Lung microvascular endothelial cell (primary cell): ENCODE results near the gene GBX2. TPM values are rescaled to one million over a fixed set of nuclear protein-coding genes. Genes with fewer than 3 reads are reported as not detected.

ENCODE experiments used
- DNase-seq, 2 donors: peaks; one replicate each; pipeline versions ENCODE4 v3.0.0 to v3.0.0-alpha.2; 2010; ENCODE audit warnings: low read depth in 2 of 2
- total RNA-seq: library from RNA; depleted of rRNA; stranded (reverse); fragments of >200 nt; gene quantifications from 2 replicates; pipeline ENCODE4 v1.2.1, GENCODE V29; 2014

The GBX2 gene
- total RNA-seq, 1 donor from 2014 or later: under 0.01 TPM

GRCh38 chr2:236169151-236169721 is 1.1 kb upstream of the GBX2 start:
- no peak for DNase-seq

- peak; percentile 72 to 84 for DNase-seq
Observed at GRCh38 chr2:236167297-236168109, 683 bp downstream of the GBX2 start.

- DNase-seq: no peak
Observed at GRCh38 chr2:236166796-236167296, 1.3 kb downstream of the GBX2 start.

- no peak for DNase-seq
Observed at GRCh38 chr2:236165842-236166795, 2.1 kb downstream of the GBX2 start.

GRCh38 chr2:236164925-236165841 is 3.0 kb downstream of the GBX2 start:
- DNase-seq: no peak

- peak; percentile 44 to 62 for DNase-seq
Observed at GRCh38 chr2:236164201-236164924, 3.8 kb downstream of the GBX2 start.

- no peak for DNase-seq
Observed at GRCh38 chr2:236163471-236164200, 4.5 kb downstream of the GBX2 start.

- peak in 1 of 2 donors; percentile 25 for DNase-seq
Observed at GRCh38 chr2:236162882-236163470, 5.2 kb downstream of the GBX2 start.

GRCh38 chr2:236162031-236162845 is 5.9 kb downstream of the GBX2 start:
- no peak for DNase-seq

- no peak for DNase-seq
Observed at GRCh38 chr2:236161531-236161930, 6.7 kb downstream of the GBX2 start.

- DNase-seq: no peak
Observed at GRCh38 chr2:236161082-236161462, 7.1 kb downstream of the GBX2 start.

GRCh38 chr2:236160366-236161081 is 7.7 kb downstream of the GBX2 start:
- no peak for DNase-seq

- no peak for DNase-seq
Observed at GRCh38 chr2:236159778-236160170, 8.4 kb downstream of the GBX2 start.

- DNase-seq: no peak
Observed at GRCh38 chr2:236158969-236159777, 9.0 kb downstream of the GBX2 start.

GRCh38 chr2:236157815-236158498 is 10.2 kb downstream of the GBX2 start:
- no peak for DNase-seq

GRCh38 chr2:236157366-236157765 is 10.8 kb downstream of the GBX2 start:
- DNase-seq: no peak
